AG09309 (cell line): ENCODE data around the gene PAXX.

ENCODE experiments used
- DNase-seq: peaks from one replicate; pipeline ENCODE4 v3.0.0-alpha.2; 2010; ENCODE audit warnings: low read depth
- H3K4me3 ChIP-seq: 2 replicates; pipeline ENCODE4 v1.5.1; 2011; ENCODE audit warnings: mild to moderate bottlenecking, low read depth, low read length, moderate library complexity; ENCODE audit not compliant: control insufficient read depth
- TF ChIP-seq, protein P1 (sequence below): IDR thresholded peaks from 2 replicates; pipeline ENCODE4 v1.5.1; 2011; ENCODE audit warnings: mild to moderate bottlenecking, low read depth, low read length, inconsistent platforms; ENCODE audit not compliant: insufficient read depth, control insufficient read depth; ENCODE audit errors: missing control alignments

PAXX gene

GRCh38 chr9:136988872-136989271, 3.4 kb upstream of the PAXX start:
- H3K4me3 ChIP-seq: no peak overlapping the region
- TF ChIP-seq, protein P1, sequence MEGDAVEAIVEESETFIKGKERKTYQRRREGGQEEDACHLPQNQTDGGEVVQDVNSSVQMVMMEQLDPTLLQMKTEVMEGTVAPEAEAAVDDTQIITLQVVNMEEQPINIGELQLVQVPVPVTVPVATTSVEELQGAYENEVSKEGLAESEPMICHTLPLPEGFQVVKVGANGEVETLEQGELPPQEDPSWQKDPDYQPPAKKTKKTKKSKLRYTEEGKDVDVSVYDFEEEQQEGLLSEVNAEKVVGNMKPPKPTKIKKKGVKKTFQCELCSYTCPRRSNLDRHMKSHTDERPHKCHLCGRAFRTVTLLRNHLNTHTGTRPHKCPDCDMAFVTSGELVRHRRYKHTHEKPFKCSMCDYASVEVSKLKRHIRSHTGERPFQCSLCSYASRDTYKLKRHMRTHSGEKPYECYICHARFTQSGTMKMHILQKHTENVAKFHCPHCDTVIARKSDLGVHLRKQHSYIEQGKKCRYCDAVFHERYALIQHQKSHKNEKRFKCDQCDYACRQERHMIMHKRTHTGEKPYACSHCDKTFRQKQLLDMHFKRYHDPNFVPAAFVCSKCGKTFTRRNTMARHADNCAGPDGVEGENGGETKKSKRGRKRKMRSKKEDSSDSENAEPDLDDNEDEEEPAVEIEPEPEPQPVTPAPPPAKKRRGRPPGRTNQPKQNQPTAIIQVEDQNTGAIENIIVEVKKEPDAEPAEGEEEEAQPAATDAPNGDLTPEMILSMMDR: no peak
- DNase-seq: no peak

- TF ChIP-seq, protein P1: no peak
- DNase-seq: no peak
- no peak overlapping the region for H3K4me3 ChIP-seq
Observed at GRCh38 chr9:136990242-136990911, 1.8 kb upstream of the PAXX start.

- TF ChIP-seq, protein P1: no peak
- no peak for DNase-seq
- H3K4me3 ChIP-seq: peak overlapping the region; percentile 79
Observed at GRCh38 chr9:136992819-136993369, 672 bp downstream of the PAXX start.

GRCh38 chr9:136994180-136994887, 2.1 kb downstream of the PAXX start:
- no peak for DNase-seq
- no peak overlapping the region for H3K4me3 ChIP-seq
- TF ChIP-seq, protein P1: no peak

DNA sequence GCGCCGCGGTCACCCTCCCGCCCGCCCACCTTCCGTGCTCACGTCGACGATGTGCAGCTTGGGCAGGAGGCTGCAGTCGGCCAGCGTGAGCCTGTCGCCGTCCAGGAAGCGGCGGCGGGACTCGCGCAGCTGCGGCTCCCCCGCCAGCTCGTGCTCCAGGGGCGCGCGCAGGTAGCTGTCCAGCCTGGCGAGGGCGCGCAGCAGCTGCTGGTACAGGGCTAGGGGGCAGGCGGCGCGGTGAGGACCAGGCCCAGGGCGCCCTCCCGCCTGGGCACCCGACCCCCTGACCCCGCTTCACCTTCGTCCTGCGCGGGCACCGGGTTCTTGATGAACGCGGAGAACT, 2.6 kb downstream of the PAXX start:
- no peak overlapping the region for H3K4me3 ChIP-seq
- TF ChIP-seq, protein P1: no peak
- no peak for DNase-seq

DNA sequence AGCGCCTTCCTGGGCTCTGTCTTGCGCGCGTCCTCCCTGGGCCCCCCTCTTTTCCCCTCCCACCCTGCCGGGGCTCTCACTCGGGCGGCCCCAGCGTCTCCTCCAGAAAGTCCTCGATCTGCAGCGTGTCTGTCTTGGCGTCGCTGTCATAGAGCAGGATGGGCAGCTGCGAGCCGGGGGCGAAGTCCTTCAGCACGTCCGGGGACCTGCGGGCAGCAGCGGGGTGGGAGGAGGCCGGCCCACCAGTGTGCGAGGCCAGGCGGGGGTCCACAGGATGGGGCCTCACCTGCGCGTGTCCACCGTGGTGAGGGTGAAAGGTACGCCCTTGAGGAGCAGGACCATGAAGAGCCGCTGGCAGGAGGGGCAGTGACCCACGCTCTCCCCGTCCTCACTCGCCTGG, 3.1 kb downstream of the PAXX start:
- TF ChIP-seq, protein P1: no peak
- DNase-seq: no peak
- no peak overlapping the region for H3K4me3 ChIP-seq
